Lower lobe of right lung (tissue), 2 donors: Measurements from ENCODE around the gene NACC2. TPM values are rescaled to one million over a fixed set of nuclear protein-coding genes. Genes with fewer than 3 reads are reported as not detected.
A peak's percentile ranks its signal among the peaks of the same experiment; 100 is the strongest.

Experiments
- ATAC-seq, 2 donors: fragments of 200-7000 bp; cut with Tn5 transposase; one replicate each; pipeline ENCODE4 v1.9.1; 2020 to 2022; ENCODE audit warnings: mild to moderate bottlenecking in 2 of 2, moderate library complexity in 2 of 2
- DNase-seq: peaks from one replicate; pipeline ENCODE4 v3.0.0-alpha.2; 2020
- H3K27ac ChIP-seq: fragments of 200-600 bp; one replicate; pipeline ENCODE4 v1.8.0; 2022
- H3K27me3 ChIP-seq: fragments of 200-600 bp; one replicate; pipeline ENCODE4 v1.8.0; 2022; ENCODE audit warnings: low read depth
- H3K36me3 ChIP-seq: fragments of 200-600 bp; one replicate; pipeline ENCODE4 v1.8.0; 2022; ENCODE audit warnings: mild to moderate bottlenecking
- H3K4me1 ChIP-seq: fragments of 200-600 bp; one replicate; pipeline ENCODE4 v1.8.0; 2022
- H3K4me3 ChIP-seq: fragments of 200-600 bp; one replicate; pipeline ENCODE4 v1.8.0; 2022; ENCODE audit warnings: mild to moderate bottlenecking
- H3K9me3 ChIP-seq: fragments of 200-600 bp; one replicate; pipeline ENCODE4 v1.8.0; 2022
- intact Hi-C: fragments of 100-400 bp; cut with DNase I; formaldehyde crosslinking; loops from one replicate; pipeline ENCODE4 v1.11.0; 2022
- total RNA-seq: library from RNA; stranded (reverse); fragmentation: NEBNext Ultra II Directional; extraction: Animal tissue kit (Norgen Biotek cat#: 25700); gene quantifications from one replicate; pipeline ENCODE4 v1.2.1, GENCODE V29; 2021
- TF ChIP-seq, protein P1 (sequence below): fragments of 200-600 bp; IDR thresholded peaks from one replicate; pipeline ENCODE4 v1.8.0; 2022; ENCODE audit warnings: antibody characterized with exemption, mild to moderate bottlenecking
- donor health status: DM: no; HTN: yes; CAD: no; lungs with severe emphysema.

The NACC2 gene
- total RNA-seq, 1 donor from 2014 or later: 27.0 TPM

DNA sequence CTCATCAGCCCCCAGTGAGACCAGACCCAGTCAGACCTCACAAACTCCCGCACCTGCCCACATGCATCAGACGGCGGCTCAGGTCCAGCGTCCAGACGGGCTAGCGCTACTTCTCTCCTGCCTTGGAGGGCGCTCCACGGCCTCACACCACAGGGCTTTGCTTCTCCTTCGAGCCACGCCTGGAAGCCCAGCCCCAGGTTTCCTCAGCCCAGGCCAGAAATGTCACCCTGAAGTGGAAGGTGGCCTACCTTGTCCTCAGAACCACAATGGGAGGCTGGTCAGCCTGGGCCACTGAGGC lies 2.8 kb downstream of the NACC2 start:
- DNase-seq (no peak), ATAC-seq (no peak)
- peaks cover 3% of the 10 kb centered on the region for H3K36me3 ChIP-seq
- H3K27ac ChIP-seq: no peak overlapping the region
- H3K9me3 ChIP-seq: no peaks in the 10 kb centered on the region
- H3K4me1 ChIP-seq: peaks cover 77% of the 10 kb centered on the region
- no peak overlapping the region for H3K4me3 ChIP-seq
- no peaks in the 10 kb centered on the region for H3K27me3 ChIP-seq
- TF ChIP-seq, protein P1, sequence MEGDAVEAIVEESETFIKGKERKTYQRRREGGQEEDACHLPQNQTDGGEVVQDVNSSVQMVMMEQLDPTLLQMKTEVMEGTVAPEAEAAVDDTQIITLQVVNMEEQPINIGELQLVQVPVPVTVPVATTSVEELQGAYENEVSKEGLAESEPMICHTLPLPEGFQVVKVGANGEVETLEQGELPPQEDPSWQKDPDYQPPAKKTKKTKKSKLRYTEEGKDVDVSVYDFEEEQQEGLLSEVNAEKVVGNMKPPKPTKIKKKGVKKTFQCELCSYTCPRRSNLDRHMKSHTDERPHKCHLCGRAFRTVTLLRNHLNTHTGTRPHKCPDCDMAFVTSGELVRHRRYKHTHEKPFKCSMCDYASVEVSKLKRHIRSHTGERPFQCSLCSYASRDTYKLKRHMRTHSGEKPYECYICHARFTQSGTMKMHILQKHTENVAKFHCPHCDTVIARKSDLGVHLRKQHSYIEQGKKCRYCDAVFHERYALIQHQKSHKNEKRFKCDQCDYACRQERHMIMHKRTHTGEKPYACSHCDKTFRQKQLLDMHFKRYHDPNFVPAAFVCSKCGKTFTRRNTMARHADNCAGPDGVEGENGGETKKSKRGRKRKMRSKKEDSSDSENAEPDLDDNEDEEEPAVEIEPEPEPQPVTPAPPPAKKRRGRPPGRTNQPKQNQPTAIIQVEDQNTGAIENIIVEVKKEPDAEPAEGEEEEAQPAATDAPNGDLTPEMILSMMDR: no peak
- intact Hi-C loops: no loop called here

DNA sequence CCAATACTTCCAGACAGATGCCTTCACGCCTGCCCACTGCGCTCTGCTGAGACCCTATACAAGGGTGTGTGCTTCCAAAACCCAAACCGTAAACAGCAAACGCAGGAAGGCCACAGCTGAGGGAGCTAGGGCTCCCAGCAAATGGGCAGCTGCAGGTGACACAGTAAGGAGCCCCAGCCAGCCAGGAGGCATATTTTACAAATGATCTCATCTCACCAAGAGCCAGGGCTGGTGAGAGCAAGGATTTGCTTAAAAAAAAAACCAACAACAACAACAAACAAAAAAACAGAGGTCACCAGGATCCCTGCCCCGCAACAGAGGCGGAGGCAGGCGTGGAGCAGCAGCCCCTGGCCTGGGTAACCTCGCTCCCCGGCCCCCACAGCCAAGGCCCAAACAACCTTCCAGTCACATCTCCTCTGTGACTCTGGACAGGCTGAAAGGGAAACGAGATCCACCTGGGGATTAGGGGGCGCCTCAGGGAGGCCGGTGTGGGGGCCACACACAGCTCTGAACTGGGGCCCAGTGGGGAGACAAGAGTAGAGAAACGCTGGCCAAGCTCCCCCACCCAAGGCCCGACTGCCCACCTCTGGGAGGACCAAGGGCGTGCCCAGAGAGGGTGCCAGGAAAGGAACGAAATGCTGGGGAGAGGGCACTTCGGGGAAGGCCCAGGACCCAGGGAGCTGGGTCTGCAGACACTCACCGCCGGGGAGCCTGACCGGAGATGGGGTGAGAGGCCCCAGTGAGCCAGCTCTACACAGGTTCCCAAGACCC lies 3.3 kb downstream of the NACC2 start:
- ATAC-seq (peak in 1 of 2 donors; percentile 14), DNase-seq (no peak)
- peaks cover 81% of the 10 kb centered on the region for H3K4me1 ChIP-seq
- no peaks in the 10 kb centered on the region for H3K27me3 ChIP-seq
- peak overlapping the region; percentile 67 for H3K27ac ChIP-seq
- no peaks in the 10 kb centered on the region for H3K9me3 ChIP-seq
- intact Hi-C loops: no loop called here
- no peak overlapping the region for H3K4me3 ChIP-seq
- TF ChIP-seq, protein P1: no peak
- peaks cover 3% of the 10 kb centered on the region for H3K36me3 ChIP-seq

- Histone ChIP-seq H3K36me3 (peaks cover 3% of the 10 kb centered on the region), H3K27ac (peak overlapping the region; percentile 67), H3K4me1 (peaks cover 81% of the 10 kb centered on the region), H3K9me3 (no peaks in the 10 kb centered on the region), H3K4me3 (no peak overlapping the region), H3K27me3 (no peaks in the 10 kb centered on the region)
- TF ChIP-seq, protein P1: no peak
- no peak for ATAC-seq
- intact Hi-C loops: no loop called here
- peak; percentile 46 for DNase-seq
These were observed 4.1 kb downstream of the NACC2 start for GRCh38 chr9:136090768-136091581.

GRCh38 chr9:136090056-136090735 lies 4.9 kb downstream of the NACC2 start:
- DNase-seq (peak; percentile 29), ATAC-seq (no peak)
- intact Hi-C loops: no loop called here
- H3K36me3 ChIP-seq: peaks cover 3% of the 10 kb centered on the region
- peak overlapping the region; percentile 67 for H3K27ac ChIP-seq
- H3K27me3 ChIP-seq: no peaks in the 10 kb centered on the region
- no peaks in the 10 kb centered on the region for H3K9me3 ChIP-seq
- TF ChIP-seq, protein P1: no peak
- H3K4me3 ChIP-seq: no peak overlapping the region
- H3K4me1 ChIP-seq: peaks cover 86% of the 10 kb centered on the region

- TF ChIP-seq, protein P1: peak; percentile 30
- DNase-seq (no peak), ATAC-seq (no peak)
- intact Hi-C loops: no loop called here
- Histone ChIP-seq H3K36me3 (peaks cover 3% of the 10 kb centered on the region), H3K27ac (peak overlapping the region; percentile 1), H3K4me3 (no peak overlapping the region), H3K4me1 (peaks cover 92% of the 10 kb centered on the region), H3K9me3 (no peaks in the 10 kb centered on the region), H3K27me3 (no peaks in the 10 kb centered on the region)
These were observed 5.4 kb downstream of the NACC2 start for GRCh38 chr9:136089697-136090045.
